A673 (cell line): ENCODE measurements around the gene GK2. TPM values are rescaled to one million over a fixed set of nuclear protein-coding genes. Genes with fewer than 3 reads are reported as not detected.

Source experiments
- BruUV-seq: library from RNA; stranded (reverse); fragments of 400-500 nt; replicated peaks from 2 replicates; lab custom pipeline; 2021; lab: Mats Ljungman, UMichigan
- CTCF ChIA-PET: fragments of 300-600 bp; sonication (Branson Sonifier 250); formaldehyde crosslinking; loops from one replicate; lab custom pipeline; 2022; ENCODE audit warnings: antibody characterized with exemption; lab: Charles Lee
- POLR2A ChIA-PET: fragments of 300-600 bp; sonication (Branson Sonifier 250); formaldehyde crosslinking; loops from one replicate; lab custom pipeline; 2022; ENCODE audit warnings: antibody characterized with exemption; ENCODE audit not compliant: low non-redundant PET; lab: Charles Lee
- DNase-seq: peaks from one replicate; pipeline ENCODE4 v3.0.0-alpha.2; 2015; ENCODE audit warnings: low spot score
- H3K27ac ChIP-seq: fragments of 200-600 bp; sonication (generic); 2 replicates; pipeline ENCODE4 v1.5.1; 2016; ENCODE audit warnings: mixed run types, low read depth, mild to moderate bottlenecking, mixed read lengths, antibody characterized with exemption, low read length; ENCODE audit not compliant: poor library complexity, severe bottlenecking
- H3K27me3 ChIP-seq: fragments of 200-600 bp; sonication (generic); replicated peaks from 2 replicates; pipeline ENCODE4 v1.6.1; 2017; ENCODE audit warnings: mixed run types, low read depth, mild to moderate bottlenecking, mixed read lengths, antibody characterized with exemption, low read length; ENCODE audit not compliant: insufficient read depth, poor library complexity
- H3K36me3 ChIP-seq: fragments of 200-600 bp; sonication (generic); 2 replicates; pipeline ENCODE4 v1.6.1; 2016; ENCODE audit warnings: mixed run types, mild to moderate bottlenecking, mixed read lengths, antibody characterized with exemption, low read length; ENCODE audit not compliant: insufficient read depth, poor library complexity, severe bottlenecking
- H3K4me1 ChIP-seq: fragments of 200-600 bp; sonication (generic); 2 replicates; pipeline ENCODE4 v1.6.1; 2017; ENCODE audit warnings: mixed run types, mild to moderate bottlenecking, mixed read lengths, antibody characterized with exemption, low read length; ENCODE audit not compliant: insufficient read depth, poor library complexity, severe bottlenecking
- H3K4me3 ChIP-seq: fragments of 200-600 bp; sonication (generic); 2 replicates; pipeline ENCODE4 v1.5.1; 2016; ENCODE audit warnings: low read depth, mixed run types, mild to moderate bottlenecking, mixed read lengths, low read length; ENCODE audit not compliant: poor library complexity, severe bottlenecking
- H3K9me3 ChIP-seq: fragments of 200-600 bp; sonication (generic); 2 replicates; pipeline ENCODE4 v1.6.1; 2016; ENCODE audit warnings: mixed run types, low read depth, mild to moderate bottlenecking, mixed read lengths, antibody characterized with exemption, low read length; ENCODE audit not compliant: poor library complexity, severe bottlenecking
- EZH2 ChIP-seq: fragments of 200-600 bp; sonication (generic); IDR thresholded peaks from 2 replicates; pipeline ENCODE4 v1.6.1; 2017; ENCODE audit warnings: borderline replicate concordance, low read depth, mild to moderate bottlenecking, mixed read lengths, antibody characterized with exemption, low read length; ENCODE audit not compliant: poor library complexity, severe bottlenecking
- intact Hi-C: fragments of 100-400 bp; cut with micrococcal nuclease; formaldehyde crosslinking; loops from one replicate; pipeline ENCODE4 v1.10.0; 2022; ENCODE audit not compliant: unreplicated experiment
- total RNA-seq: library from RNA; stranded (reverse); gene quantifications from 2 replicates; pipeline ENCODE4 v1.2.3, GENCODE V29; 2021
- TF ChIP-seq, protein P1 (sequence below): fragments of 300-800, 200-600 bp; sonication (generic); conservative IDR thresholded peaks from 2 replicates; pipeline ENCODE4 v1.5.1; 2017; ENCODE audit warnings: low read depth, mild to moderate bottlenecking, antibody characterized with exemption, low read length, moderate library complexity, mixed read lengths

GK2 gene
- total RNA-seq, 1 experiment from 2014 or later: not detected

- ChIA-PET CTCF (no interaction called here), POLR2A (no interaction called here)
- Histone ChIP-seq H3K4me1 (no peaks in the 10 kb centered on the region), H3K9me3 (no peaks in the 10 kb centered on the region), H3K27ac (no peak overlapping the region), H3K27me3 (no peaks in the 10 kb centered on the region), H3K4me3 (no peak overlapping the region), H3K36me3 (no peaks in the 10 kb centered on the region)
- no TSS peak for BruUV-seq
- no peak for DNase-seq
- intact Hi-C loops: no loop called here
- TF ChIP-seq, protein P1, sequence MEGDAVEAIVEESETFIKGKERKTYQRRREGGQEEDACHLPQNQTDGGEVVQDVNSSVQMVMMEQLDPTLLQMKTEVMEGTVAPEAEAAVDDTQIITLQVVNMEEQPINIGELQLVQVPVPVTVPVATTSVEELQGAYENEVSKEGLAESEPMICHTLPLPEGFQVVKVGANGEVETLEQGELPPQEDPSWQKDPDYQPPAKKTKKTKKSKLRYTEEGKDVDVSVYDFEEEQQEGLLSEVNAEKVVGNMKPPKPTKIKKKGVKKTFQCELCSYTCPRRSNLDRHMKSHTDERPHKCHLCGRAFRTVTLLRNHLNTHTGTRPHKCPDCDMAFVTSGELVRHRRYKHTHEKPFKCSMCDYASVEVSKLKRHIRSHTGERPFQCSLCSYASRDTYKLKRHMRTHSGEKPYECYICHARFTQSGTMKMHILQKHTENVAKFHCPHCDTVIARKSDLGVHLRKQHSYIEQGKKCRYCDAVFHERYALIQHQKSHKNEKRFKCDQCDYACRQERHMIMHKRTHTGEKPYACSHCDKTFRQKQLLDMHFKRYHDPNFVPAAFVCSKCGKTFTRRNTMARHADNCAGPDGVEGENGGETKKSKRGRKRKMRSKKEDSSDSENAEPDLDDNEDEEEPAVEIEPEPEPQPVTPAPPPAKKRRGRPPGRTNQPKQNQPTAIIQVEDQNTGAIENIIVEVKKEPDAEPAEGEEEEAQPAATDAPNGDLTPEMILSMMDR: no peak
Measured at GRCh38 chr4:79442422-79442821, 34.4 kb upstream of the GK2 start.

- CTCF ChIA-PET: no interaction called here
Measured at GRCh38 chr4:79439489-79439888, 31.5 kb upstream of the GK2 start.

GRCh38 chr4:79431839-79432238, 23.8 kb upstream of the GK2 start:
- H3K4me1 ChIP-seq: no peaks in the 10 kb centered on the region
- TF ChIP-seq EZH2: no peak
- TF ChIP-seq, protein P1: no peak
- no peak for DNase-seq
- intact Hi-C loops: no loop called here
- no peaks in the 10 kb centered on the region for H3K9me3 ChIP-seq
- no peak overlapping the region for H3K27ac ChIP-seq
- H3K27me3 ChIP-seq: no peaks in the 10 kb centered on the region
- ChIA-PET CTCF (no interaction called here), POLR2A (no interaction called here)
- H3K36me3 ChIP-seq: no peaks in the 10 kb centered on the region
- no TSS peak for BruUV-seq
- no peak overlapping the region for H3K4me3 ChIP-seq

More at GRCh38 chr4:79439489-79439888, 31.5 kb upstream of the GK2 start:
- H3K27ac ChIP-seq: no peak overlapping the region
- no peaks in the 10 kb centered on the region for H3K36me3 ChIP-seq
- TF ChIP-seq, protein P1: no peak
- TF ChIP-seq EZH2: no peak
- no peaks in the 10 kb centered on the region for H3K9me3 ChIP-seq
- intact Hi-C loops: no loop called here
- POLR2A ChIA-PET: no interaction called here
- DNase-seq: no peak
- H3K27me3 ChIP-seq: no peaks in the 10 kb centered on the region
- H3K4me1 ChIP-seq: no peaks in the 10 kb centered on the region
- BruUV-seq: no TSS peak
- H3K4me3 ChIP-seq: no peak overlapping the region
